Measurements from ENCODE around the gene LCE1D.

Gene LCE1D

DNA sequence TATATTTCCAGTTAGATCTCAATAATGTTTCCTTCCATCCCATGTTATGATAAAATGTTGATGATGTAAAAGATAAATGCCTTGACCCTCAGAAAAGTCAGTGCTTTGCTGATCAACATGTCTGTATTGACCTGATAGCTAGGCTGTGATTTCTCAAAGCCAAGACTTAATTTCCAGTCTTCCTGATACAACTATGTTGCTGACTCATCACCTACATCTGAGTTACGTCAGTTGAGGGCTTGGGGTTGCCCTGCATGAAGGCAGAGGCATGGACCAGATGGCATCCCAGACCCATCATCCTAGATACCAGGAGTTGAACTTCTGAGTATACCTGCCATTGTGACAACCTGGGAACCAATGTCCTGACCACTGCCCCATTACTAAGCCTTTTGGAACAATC lies 4.8 kb downstream of the LCE1D start:
- H3K27ac ChIP-seq: no peak overlapping the region
- no peak overlapping the region for H3K9ac ChIP-seq
- H3K4me3 ChIP-seq: no peak overlapping the region
- H3K27me3 ChIP-seq: no peaks in the 10 kb centered on the region
- H3K9me3 ChIP-seq (replicated peaks in 1 of 11): no peaks in the 10 kb centered on the region
- no peaks in the 10 kb centered on the region for H3K36me3 ChIP-seq
- H3K4me2 ChIP-seq: no peak overlapping the region
- no peak for TF ChIP-seq Cebpa-rat (IDR thresholded peaks at IDR 0.05)
- no peaks in the 10 kb centered on the region for H4K20me1 ChIP-seq
- H3K4me1 ChIP-seq: peaks cover 0 to 9% (median 0%) of the 10 kb centered on the region in 10 experiments; a peak in 1 of 20 replicates

DNA sequence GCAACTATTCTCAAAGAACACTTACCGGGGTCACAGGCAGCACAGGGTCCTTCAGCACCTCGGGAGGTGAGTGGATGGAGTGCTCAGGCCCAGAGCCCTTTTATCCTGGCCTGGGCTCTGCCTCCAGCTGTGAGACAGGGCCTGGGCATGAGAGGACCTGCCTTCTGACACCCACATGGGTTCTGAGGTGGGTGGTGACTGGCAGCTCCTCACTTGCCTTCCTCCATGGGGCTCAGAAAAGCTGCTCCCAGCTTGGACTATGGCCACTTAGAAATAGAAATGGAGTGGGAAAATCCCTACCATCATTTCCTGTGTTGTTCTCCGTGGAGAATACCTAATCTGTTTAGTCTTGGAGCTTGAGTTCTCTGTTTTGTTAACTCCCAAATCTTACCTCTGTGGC lies 10.1 kb downstream of the LCE1D start, which contains the start of gene LCE1C:
Gene LCE1C (minus strand): TSS at position 76 of the 400 bp plus-strand sequence. CDS start 1,173 bp downstream, outside the sequence.
- H3K9ac ChIP-seq: no peak within 1 kb of the TSS
- no peaks in the 10 kb centered on the region for H3K36me3 ChIP-seq
- peaks cover 0 to 6% (median 0%) of the 10 kb centered on the region in 11 experiments; a peak in 1 of 22 replicates for H3K9me3 ChIP-seq (replicated peaks in 1 of 11)
- TF ChIP-seq Cebpa-rat (IDR thresholded peaks at IDR 0.05): no peak
- H3K4me1 ChIP-seq: no peaks in the 10 kb centered on the region
- H3K4me3 ChIP-seq: no peak within 1 kb of the TSS
- no peak within 1 kb of the TSS for H3K4me2 ChIP-seq
- no peak within 1 kb of the TSS for H3K27ac ChIP-seq
- no peaks in the 10 kb centered on the region for H3K27me3 ChIP-seq
- H4K20me1 ChIP-seq: no peaks in the 10 kb centered on the region

DNA sequence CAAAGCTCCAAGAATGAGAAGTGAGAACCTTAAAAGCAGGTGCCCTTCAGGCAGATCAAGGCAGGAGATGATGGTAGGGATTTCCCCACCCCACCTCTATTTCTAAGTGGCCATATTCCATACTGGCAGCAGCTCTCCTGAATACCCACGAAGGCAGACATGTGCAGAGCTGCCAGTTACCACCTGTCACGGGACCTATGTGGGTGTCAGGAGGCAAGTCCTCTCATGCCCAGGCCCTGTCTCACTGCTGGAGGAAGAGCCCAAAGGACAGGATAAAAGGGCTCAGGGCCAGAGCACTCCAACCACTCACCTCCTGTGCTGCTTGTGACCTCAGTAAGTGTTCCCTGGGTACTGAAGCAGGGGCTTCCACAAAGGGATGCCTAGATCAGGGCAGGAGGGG lies 14.5 kb downstream of the LCE1D start:
- no peak overlapping the region for H3K4me3 ChIP-seq
- H3K9me3 ChIP-seq (replicated peaks in 1 of 11): peaks cover 0 to 6% (median 0%) of the 10 kb centered on the region in 11 experiments; a peak in 1 of 22 replicates
- no peaks in the 10 kb centered on the region for H4K20me1 ChIP-seq
- no peak overlapping the region for H3K9ac ChIP-seq
- TF ChIP-seq Cebpa-rat (IDR thresholded peaks at IDR 0.05): no peak
- H3K4me2 ChIP-seq: no peak overlapping the region
- H3K4me1 ChIP-seq: no peaks in the 10 kb centered on the region
- no peaks in the 10 kb centered on the region for H3K36me3 ChIP-seq
- H3K27me3 ChIP-seq: no peaks in the 10 kb centered on the region
- H3K27ac ChIP-seq: no peak overlapping the region

DNA sequence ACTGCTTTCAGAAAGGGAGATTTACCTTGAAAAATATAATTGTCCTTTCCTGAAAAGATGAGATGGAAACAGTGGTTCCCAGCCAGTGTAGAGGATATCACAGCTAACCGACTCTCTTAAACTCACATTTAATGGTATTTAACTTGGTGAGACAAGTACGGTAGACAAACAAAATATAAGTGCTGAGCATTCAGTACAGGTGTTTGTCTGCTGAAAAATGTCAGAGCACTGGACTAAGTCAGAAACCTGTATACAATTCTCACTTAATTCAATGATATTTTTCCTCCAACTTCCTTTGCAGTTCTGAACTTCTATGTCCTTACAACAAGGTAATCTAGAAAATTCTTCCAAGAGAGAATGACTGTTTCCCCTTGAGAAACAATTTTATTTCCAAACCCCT lies 15.2 kb downstream of the LCE1D start, which contains the start of gene LCE1B:
Gene LCE1B (plus strand): TSS at position 301 of the 400 bp plus-strand sequence. CDS start 476 bp downstream, outside the sequence.
- peaks cover 0 to 6% (median 0%) of the 10 kb centered on the region in 11 experiments; a peak in 1 of 22 replicates for H3K9me3 ChIP-seq (replicated peaks in 1 of 11)
- no peaks in the 10 kb centered on the region for H3K27me3 ChIP-seq
- TF ChIP-seq Cebpa-rat (IDR thresholded peaks at IDR 0.05): no peak

DNA sequence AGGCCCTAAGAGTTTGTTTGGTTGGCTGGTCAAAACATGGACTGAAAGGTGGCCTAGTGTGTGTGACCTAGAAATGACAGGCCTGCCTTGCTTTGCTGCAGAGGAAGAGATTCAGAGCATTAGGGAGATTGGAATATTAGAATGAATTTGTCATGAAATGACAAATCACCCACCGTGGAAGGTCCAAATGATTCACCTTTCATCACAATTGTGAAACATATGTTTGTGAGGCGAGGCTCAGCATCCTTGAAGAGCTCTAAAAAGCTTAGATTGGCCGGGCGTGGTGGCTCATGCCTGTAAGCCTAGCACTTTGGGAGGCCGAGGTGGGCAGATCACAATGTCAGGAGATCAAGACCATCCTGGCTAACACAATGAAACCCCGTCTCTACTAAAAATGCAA lies 20.8 kb downstream of the LCE1D start:
- Histone ChIP-seq H3K9me3 (replicated peaks in 1 of 11) (no peaks in the 10 kb centered on the region), H3K4me2 (no peak overlapping the region), H3K36me3 (no peaks in the 10 kb centered on the region), H3K27me3 (no peaks in the 10 kb centered on the region), H3K9ac (no peak overlapping the region), H3K4me1 (peaks cover 5 to 29% (median 8%) of the 10 kb centered on the region in 10 experiments; a peak in 16 of 20 replicates), H3K27ac (no peak overlapping the region), H3K4me3 (no peak overlapping the region), H4K20me1 (no peaks in the 10 kb centered on the region)
- TF ChIP-seq Cebpa-rat (IDR thresholded peaks at IDR 0.05): no peak

More for the DNA sequence above, 15.2 kb downstream of the LCE1D start, which contains the start of gene LCE1B:
- no peak within 1 kb of the TSS for H3K9ac ChIP-seq
- no peak within 1 kb of the TSS for H3K4me3 ChIP-seq
- H3K36me3 ChIP-seq: no peaks in the 10 kb centered on the region
- no peaks in the 10 kb centered on the region for H4K20me1 ChIP-seq
- no peak within 1 kb of the TSS for H3K4me2 ChIP-seq
- H3K27ac ChIP-seq: no peak within 1 kb of the TSS
- no peaks in the 10 kb centered on the region for H3K4me1 ChIP-seq

DNA sequence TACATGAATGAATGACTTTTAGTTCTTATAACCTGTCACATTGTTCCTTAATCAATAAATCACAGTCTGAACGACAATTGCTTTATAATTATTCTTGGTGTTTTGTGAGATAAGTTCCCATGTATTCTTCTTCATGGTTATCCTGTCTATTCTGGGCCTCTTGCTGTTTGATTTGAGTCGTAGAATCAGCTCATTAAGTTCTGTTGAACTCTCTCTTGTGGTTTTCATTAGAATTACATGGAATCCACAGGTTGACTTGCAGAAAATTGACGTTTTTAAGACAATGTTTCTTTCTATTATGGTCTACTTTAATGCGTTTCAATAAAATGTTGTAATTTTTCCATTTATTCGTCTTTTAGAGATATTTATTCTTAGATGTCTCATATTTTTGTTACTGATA lies 26.8 kb downstream of the LCE1D start:
- Histone ChIP-seq H3K4me2 (no peak overlapping the region), H3K27me3 (no peaks in the 10 kb centered on the region), H3K9ac (no peak overlapping the region), H3K9me3 (replicated peaks in 1 of 11) (no peaks in the 10 kb centered on the region), H4K20me1 (no peaks in the 10 kb centered on the region), H3K4me3 (no peak overlapping the region), H3K36me3 (no peaks in the 10 kb centered on the region), H3K4me1 (peaks cover 5 to 27% (median 8%) of the 10 kb centered on the region in 10 experiments; a peak in 16 of 20 replicates), H3K27ac (no peak overlapping the region)
- no peak for TF ChIP-seq Cebpa-rat (IDR thresholded peaks at IDR 0.05)

DNA sequence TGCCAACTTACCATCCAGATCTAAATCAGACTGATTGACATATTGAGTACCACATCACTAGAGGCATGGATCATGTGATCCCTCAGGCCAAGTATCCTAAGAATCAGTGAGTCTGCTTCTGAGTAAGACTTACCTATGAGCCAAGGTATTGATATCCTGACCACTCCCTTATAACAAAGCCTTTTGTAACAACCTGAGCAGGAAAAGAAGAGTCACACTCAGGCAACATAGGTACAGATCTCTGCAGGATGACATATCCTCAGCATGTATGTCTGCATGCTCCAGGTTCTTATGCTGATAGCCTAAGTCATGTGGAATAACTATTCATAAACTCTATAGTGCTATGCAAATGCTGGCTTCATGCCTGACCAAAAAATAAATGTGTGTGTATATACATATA lies 28.4 kb downstream of the LCE1D start:
- H3K27ac ChIP-seq: no peak overlapping the region
- H4K20me1 ChIP-seq: no peaks in the 10 kb centered on the region
- H3K4me3 ChIP-seq: no peak overlapping the region
- no peak for TF ChIP-seq Cebpa-rat (IDR thresholded peaks at IDR 0.05)
- no peaks in the 10 kb centered on the region for H3K36me3 ChIP-seq
- no peaks in the 10 kb centered on the region for H3K27me3 ChIP-seq
- H3K9ac ChIP-seq: no peak overlapping the region
- no peaks in the 10 kb centered on the region for H3K9me3 ChIP-seq (replicated peaks in 1 of 11)
- H3K4me1 ChIP-seq: peaks cover 5 to 11% (median 8%) of the 10 kb centered on the region in 10 experiments; a peak in 16 of 20 replicates
- H3K4me2 ChIP-seq: no peak overlapping the region

DNA sequence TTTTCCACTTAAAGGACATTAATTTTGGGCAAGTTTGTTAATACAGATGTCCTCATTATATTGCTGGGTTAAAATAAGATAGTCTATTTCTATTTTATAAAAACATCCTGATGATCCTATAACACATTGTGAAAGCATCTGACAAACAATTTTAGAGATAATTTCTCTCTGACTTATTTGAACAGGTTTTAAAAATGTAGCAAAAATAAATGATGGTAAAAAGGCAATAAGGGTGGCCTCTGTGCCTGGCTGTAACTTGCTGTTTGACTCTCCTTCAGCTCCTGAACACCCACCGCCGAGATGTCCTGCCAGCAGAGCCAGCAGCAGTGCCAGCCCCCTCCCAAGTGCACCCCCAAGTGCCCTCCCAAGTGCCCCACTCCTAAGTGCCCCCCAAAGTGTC lies 30.7 kb downstream of the LCE1D start, which contains the start of gene LCE1A:
Gene LCE1A (plus strand): TSS at position 301 of the 400 bp plus-strand sequence. CDS start 0 bp downstream, at position 301.
- no peak for TF ChIP-seq Cebpa-rat (IDR thresholded peaks at IDR 0.05)
- Histone ChIP-seq H3K9me3 (replicated peaks in 1 of 11) (peaks cover 0 to 8% (median 0%) of the 10 kb centered on the region in 11 experiments; a peak in 2 of 22 replicates), H3K4me3 (no peak within 1 kb of the TSS), H4K20me1 (no peaks in the 10 kb centered on the region), H3K36me3 (no peaks in the 10 kb centered on the region), H3K4me1 (no peaks in the 10 kb centered on the region), H3K27me3 (no peaks in the 10 kb centered on the region), H3K9ac (no peak within 1 kb of the TSS), H3K27ac (no peak within 1 kb of the TSS), H3K4me2 (no peak within 1 kb of the TSS)

DNA sequence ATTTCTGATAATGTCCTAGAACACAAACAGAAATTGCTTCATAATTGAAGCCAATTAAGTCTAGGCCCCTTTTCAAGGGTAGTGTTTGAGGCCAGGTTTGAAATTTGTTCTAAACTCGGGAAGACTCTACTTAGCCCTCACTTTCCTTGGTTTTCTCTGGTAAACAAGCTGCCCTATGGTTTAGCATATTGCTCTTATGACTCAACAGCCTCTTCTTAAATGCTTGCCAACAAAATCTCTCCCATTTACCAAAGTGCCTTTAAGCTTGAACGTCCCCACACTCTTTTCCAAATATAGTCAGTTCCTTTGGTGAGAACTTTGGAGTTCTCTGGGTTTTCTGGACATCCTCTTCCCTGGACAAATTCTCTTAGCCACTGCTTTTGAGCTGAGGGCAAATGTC lies 40.3 kb downstream of the LCE1D start:
- no peak for TF ChIP-seq Cebpa-rat (IDR thresholded peaks at IDR 0.05)
- Histone ChIP-seq H3K4me1 (no peaks in the 10 kb centered on the region), H3K4me3 (no peak overlapping the region), H3K4me2 (no peak overlapping the region), H3K27me3 (no peaks in the 10 kb centered on the region), H3K36me3 (no peaks in the 10 kb centered on the region), H4K20me1 (no peaks in the 10 kb centered on the region), H3K9me3 (replicated peaks in 1 of 11) (no peaks in the 10 kb centered on the region), H3K27ac (no peak overlapping the region), H3K9ac (no peak overlapping the region)

DNA sequence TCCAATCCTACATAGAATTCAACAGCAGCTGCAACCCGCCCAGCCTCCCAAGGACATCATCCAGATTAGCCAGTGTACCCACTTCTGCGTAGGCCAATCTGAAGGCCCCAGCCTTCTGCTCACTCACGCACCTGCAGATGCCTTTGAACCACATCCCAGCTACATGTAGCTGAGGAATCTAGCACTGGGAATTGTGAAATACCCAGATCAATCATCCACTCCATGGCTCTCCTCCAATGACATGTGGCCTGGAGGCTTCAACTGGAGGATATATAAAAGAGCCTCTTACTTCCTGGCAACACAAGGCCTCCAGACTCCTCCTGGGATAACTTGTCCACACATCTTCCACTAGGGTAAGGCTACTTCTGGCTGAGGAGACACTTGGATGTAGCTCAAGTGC lies 46.0 kb downstream of the LCE1D start, which contains the start of gene LCE6A:
Gene LCE6A (plus strand): TSS at position 301 of the 400 bp plus-strand sequence. CDS start 665 bp downstream, outside the sequence.
- Histone ChIP-seq H3K4me3 (no peak within 1 kb of the TSS), H3K9ac (no peak within 1 kb of the TSS), H3K27ac (no peak within 1 kb of the TSS), H3K4me2 (no peak within 1 kb of the TSS), H4K20me1 (no peaks in the 10 kb centered on the region), H3K4me1 (no peaks in the 10 kb centered on the region), H3K9me3 (replicated peaks in 1 of 11) (no peaks in the 10 kb centered on the region), H3K36me3 (no peaks in the 10 kb centered on the region), H3K27me3 (no peaks in the 10 kb centered on the region)
- TF ChIP-seq Cebpa-rat (IDR thresholded peaks at IDR 0.05): no peak
